Head of caudate nucleus (tissue), 42 donors: ENCODE results near the gene DPT.

Source experiments
- DNase-seq, 42 donors: peaks; one replicate each; pipeline versions ENCODE4 v3.0.0 to v3.0.0-alpha.2; 2020 to 2021; ENCODE audit warnings: mixed read lengths in 7 of 42
- intact Hi-C: fragments of 100-400 bp; cut with DNase I; formaldehyde crosslinking; loops from one replicate; pipeline ENCODE4 v1.15.0; 2022

Gene DPT

GRCh38 chr1:168742386-168742785 is 13.4 kb upstream of the DPT start:
- intact Hi-C loops = no loop called here
- DNase-seq = no peak

GRCh38 chr1:168739908-168740307 is 10.9 kb upstream of the DPT start:
- DNase-seq = no peak
- intact Hi-C loops = no loop called here

- no peak for DNase-seq
- intact Hi-C loops = no loop called here
These were observed 7.5 kb upstream of the DPT start for GRCh38 chr1:168736520-168736919.

- intact Hi-C loops = no loop called here
- no peak for DNase-seq
These were observed 7.0 kb upstream of the DPT start for GRCh38 chr1:168735974-168736373.

- peak in 9 of 42 donors; percentile 12 to 59 (median 32) for DNase-seq
- intact Hi-C loops = no loop called here
These were observed 5.9 kb upstream of the DPT start for GRCh38 chr1:168734946-168735345.

- intact Hi-C loops = no loop called here
- no peak for DNase-seq
These were observed 5.3 kb upstream of the DPT start for GRCh38 chr1:168734271-168734670.

GRCh38 chr1:168733241-168733640 is 4.2 kb upstream of the DPT start:
- DNase-seq = no peak
- intact Hi-C loops = no loop called here

- no peak for DNase-seq
- intact Hi-C loops = no loop called here
These were observed 3.7 kb upstream of the DPT start for GRCh38 chr1:168732736-168733135.

GRCh38 chr1:168731244-168731953 is 2.4 kb upstream of the DPT start:
- no peak for DNase-seq
- intact Hi-C loops = no loop called here

GRCh38 chr1:168729405-168729802 is 398 bp upstream of the DPT start:
- DNase-seq = no peak
- intact Hi-C loops = no loop called here

GRCh38 chr1:168726719-168727118 is 2.3 kb downstream of the DPT start:
- intact Hi-C loops = no loop called here
- no peak for DNase-seq

- DNase-seq = no peak
- intact Hi-C loops = no loop called here
These were observed 2.7 kb downstream of the DPT start for GRCh38 chr1:168726281-168726680.

GRCh38 chr1:168725831-168726230 is 3.2 kb downstream of the DPT start:
- no peak for DNase-seq
- intact Hi-C loops = no loop called here

GRCh38 chr1:168725060-168725459 is 3.9 kb downstream of the DPT start:
- DNase-seq = no peak
- intact Hi-C loops = no loop called here

- DNase-seq = no peak
- intact Hi-C loops = no loop called here
These were observed 6.0 kb downstream of the DPT start for GRCh38 chr1:168723000-168723399.

GRCh38 chr1:168720839-168721238 is 8.2 kb downstream of the DPT start:
- no peak for DNase-seq
- intact Hi-C loops = no loop called here

- intact Hi-C loops = no loop called here
- no peak for DNase-seq
These were observed 9.5 kb downstream of the DPT start for GRCh38 chr1:168719306-168720111.

GRCh38 chr1:168717906-168718891 is 10.8 kb downstream of the DPT start:
- intact Hi-C loops = no loop called here
- no peak for DNase-seq

GRCh38 chr1:168714012-168714411 is 15.0 kb downstream of the DPT start:
- intact Hi-C loops = no loop called here
- no peak for DNase-seq
